ENCODE data around the gene KLHDC9.
"Not testable (repeated sequence)": the region's sequence is repeated elsewhere in the genome, so short reads cannot be mapped to it uniquely, and the experiment has no call there.

KLHDC9 gene

GRCh38 chr1:161098210-161099068, at the start of gene KLHDC9:
KLHDC9 (plus strand) TSS chr1:161098361; CDS start chr1:161098536, 175 bp downstream.
- DNase-seq (ENCODE audit: low read depth in 2 of 2) = peak; percentile 29 to 38

- DNase-seq (ENCODE audit: low read depth in 2 of 2) = no peak
Observed at GRCh38 chr1:161048949-161049722, 49.0 kb upstream of the KLHDC9 start.

GRCh38 chr1:161051219-161051618, 46.9 kb upstream of the KLHDC9 start:
- no peak for DNase-seq (ENCODE audit: low read depth in 2 of 2)

GRCh38 chr1:161052899-161053298, 45.3 kb upstream of the KLHDC9 start:
- no peak for DNase-seq (ENCODE audit: low read depth in 2 of 2)

GRCh38 chr1:161054232-161054631, 43.9 kb upstream of the KLHDC9 start:
- no peak for DNase-seq (ENCODE audit: low read depth in 2 of 2)

GRCh38 chr1:161054805-161055204, 43.4 kb upstream of the KLHDC9 start:
- DNase-seq (ENCODE audit: low read depth in 2 of 2) = no peak

- no peak for DNase-seq (ENCODE audit: low read depth in 2 of 2)
Observed at GRCh38 chr1:161059293-161059692, 38.9 kb upstream of the KLHDC9 start.

- no peak for DNase-seq (ENCODE audit: low read depth in 2 of 2)
Observed at GRCh38 chr1:161061419-161061818, 36.7 kb upstream of the KLHDC9 start.

- not testable (repeated sequence) for DNase-seq (ENCODE audit: low read depth in 2 of 2)
Observed at GRCh38 chr1:161063936-161064335, 34.2 kb upstream of the KLHDC9 start.

- not testable (repeated sequence) for DNase-seq (ENCODE audit: low read depth in 2 of 2)
Observed at GRCh38 chr1:161065681-161066080, 32.5 kb upstream of the KLHDC9 start.

- no peak for DNase-seq (ENCODE audit: low read depth in 2 of 2)
Observed at GRCh38 chr1:161066694-161067093, 31.5 kb upstream of the KLHDC9 start.

GRCh38 chr1:161068306-161069234, 29.6 kb upstream of the KLHDC9 start:
- peak; percentile 64 to 68 for DNase-seq (ENCODE audit: low read depth in 2 of 2)

GRCh38 chr1:161069241-161069640, 28.9 kb upstream of the KLHDC9 start:
- no peak for DNase-seq (ENCODE audit: low read depth in 2 of 2)

GRCh38 chr1:161069731-161070270, 28.4 kb upstream of the KLHDC9 start, which contains the start of gene ARHGAP30:
ARHGAP30 (minus strand) TSS chr1:161069891; CDS start chr1:161069624, 267 bp downstream.
- DNase-seq (ENCODE audit: low read depth in 2 of 2) = peak; percentile 63 to 76

- no peak for DNase-seq (ENCODE audit: low read depth in 2 of 2)
Observed at GRCh38 chr1:161070761-161071160, 27.4 kb upstream of the KLHDC9 start.

GRCh38 chr1:161071886-161072371, 26.2 kb upstream of the KLHDC9 start:
- DNase-seq (ENCODE audit: low read depth in 2 of 2) = peak in 1 of 2 donors; percentile 23

- no peak for DNase-seq (ENCODE audit: low read depth in 2 of 2)
Observed at GRCh38 chr1:161072751-161073449, 25.3 kb upstream of the KLHDC9 start.

GRCh38 chr1:161073474-161074121, 24.6 kb upstream of the KLHDC9 start:
- DNase-seq (ENCODE audit: low read depth in 2 of 2) = no peak

GRCh38 chr1:161074676-161075368, 23.3 kb upstream of the KLHDC9 start:
- DNase-seq (ENCODE audit: low read depth in 2 of 2) = no peak

All from activated CD8-positive, alpha-beta memory T cell treated with anti-CD3 and anti-CD28 coated beads for 4 hours (primary cell).